IMR-90 (cell line): Measurements from ENCODE around the gene MMP23B. TPM values are rescaled to one million over a fixed set of nuclear protein-coding genes. Genes with fewer than 3 reads are reported as not detected.
"Not testable (repeated sequence)": the region's sequence is repeated elsewhere in the genome, so short reads cannot be mapped to it uniquely, and the experiment has no call there.

ENCODE experiments used
- ATAC-seq: fragments of 200-7000 bp; cut with Tn5 transposase; 2 replicates; pipeline ENCODE4 v1.9.1; 2020; ENCODE audit warnings: low read depth, mild to moderate bottlenecking, moderate library complexity
- BruUV-seq: library from RNA; stranded (reverse); fragments of 400-500 nt; replicated peaks from 2 replicates; lab custom pipeline; 2021; lab: Mats Ljungman, UMichigan
- CTCF ChIA-PET: fragments of 300-600 bp; formaldehyde crosslinking; extraction: SDS; loops from one replicate; lab custom pipeline; 2021; ENCODE audit warnings: antibody characterized with exemption; lab: Yijun Ruan, JAX
- POLR2A ChIA-PET: fragments of 300-600 bp; sonication (Branson Sonifier 250); formaldehyde crosslinking; loops from one replicate; lab custom pipeline; 2022; ENCODE audit warnings: antibody characterized with exemption; ENCODE audit not compliant: unreplicated experiment; lab: Charles Lee
- DNase-seq: peaks from one replicate; pipeline ENCODE4 v3.0.0; 2013
- H2AFZ ChIP-seq: replicated peaks from 2 replicates; pipeline ENCODE3; 2013; ENCODE audit warnings: low read length, mild to moderate bottlenecking; ENCODE audit not compliant: poor library complexity
- H2AK5ac ChIP-seq: 2 replicates; pipeline ENCODE4 v1.6.1; 2013; ENCODE audit warnings: low read depth, low read length, inconsistent platforms
- H2AK9ac ChIP-seq: replicated peaks from 2 replicates; pipeline ENCODE3; 2013; ENCODE audit warnings: mild to moderate bottlenecking, low read depth, low read length, moderate library complexity; ENCODE audit not compliant: poor library complexity
- H2BK120ac ChIP-seq: 2 replicates; pipeline ENCODE4 v1.6.1; 2013; ENCODE audit warnings: low read depth, low read length, inconsistent platforms
- H2BK15ac ChIP-seq: 3 replicates; pipeline ENCODE4 v1.6.1; 2013; ENCODE audit warnings: low read depth, low read length, inconsistent platforms
- H2BK20ac ChIP-seq: 2 replicates; pipeline ENCODE4 v1.6.1; 2013; ENCODE audit warnings: low read depth, mild to moderate bottlenecking, inconsistent platforms, low read length, moderate library complexity
- H2BK5ac ChIP-seq: 2 replicates; pipeline ENCODE4 v1.6.1; 2013; ENCODE audit warnings: mild to moderate bottlenecking, low read depth, low read length, inconsistent platforms; ENCODE audit not compliant: poor library complexity, severe bottlenecking
- H3K14ac ChIP-seq: replicated peaks from 2 replicates; pipeline ENCODE4 v1.6.1; 2013; ENCODE audit warnings: low read depth, low read length, inconsistent platforms
- H3K18ac ChIP-seq: 2 replicates; pipeline ENCODE4 v1.6.1; 2013; ENCODE audit warnings: low read depth, low read length, control low read depth
- H3K23ac ChIP-seq: 2 replicates; pipeline ENCODE4 v1.6.1; 2013; ENCODE audit warnings: low read depth, low read length, inconsistent platforms
- H3K27ac ChIP-seq: 2 replicates; pipeline ENCODE4 v1.5.1; 2013; ENCODE audit warnings: mild to moderate bottlenecking, control low read depth, low read length; ENCODE audit not compliant: insufficient read depth
- H3K27me3 ChIP-seq: 2 replicates; pipeline ENCODE4 v1.6.1; 2013; ENCODE audit warnings: low read length; ENCODE audit not compliant: control insufficient read depth, insufficient read depth
- H3K36me3 ChIP-seq: 2 replicates; pipeline ENCODE4 v1.6.1; 2013; ENCODE audit warnings: low read length, mixed read lengths; ENCODE audit not compliant: control insufficient read depth, insufficient read depth
- H3K4ac ChIP-seq: 2 replicates; pipeline ENCODE4 v1.6.1; 2013; ENCODE audit warnings: low read depth, low read length, inconsistent platforms
- H3K4me1 ChIP-seq: 2 replicates; pipeline ENCODE4 v1.6.1; 2013; ENCODE audit warnings: low read length, mixed read lengths; ENCODE audit not compliant: control insufficient read depth, insufficient read depth
- H3K4me2 ChIP-seq: 2 replicates; pipeline ENCODE4 v1.6.1; 2013; ENCODE audit warnings: low read depth, mild to moderate bottlenecking, control low read depth, low read length, moderate library complexity
- H3K4me3 ChIP-seq: 2 replicates; pipeline ENCODE4 v1.5.1; 2013; ENCODE audit warnings: low read depth, mild to moderate bottlenecking, control low read depth, low read length, moderate library complexity; ENCODE audit not compliant: insufficient read depth
- H3K56ac ChIP-seq: 2 replicates; pipeline ENCODE4 v1.6.1; 2013; ENCODE audit warnings: low read length, inconsistent platforms; ENCODE audit not compliant: insufficient read depth; ENCODE audit errors: extremely low read depth
- H3K79me1 ChIP-seq, 2 experiments: 2 replicates each; pipeline ENCODE4 v1.6.1; 2013; ENCODE audit warnings: low read length in 2 of 2, inconsistent platforms in 1 of 2, low read depth in 1 of 2
- H3K9ac ChIP-seq: 2 replicates; pipeline ENCODE4 v1.6.1; 2013; ENCODE audit warnings: low read depth, low read length, control low read depth
- H3K9me1 ChIP-seq: 2 replicates; pipeline ENCODE4 v1.6.1; 2013; ENCODE audit warnings: low read length, inconsistent platforms; ENCODE audit not compliant: insufficient read depth
- H3K9me3 ChIP-seq: 2 replicates; pipeline ENCODE4 v1.6.1; 2013; ENCODE audit warnings: low read length; ENCODE audit not compliant: control insufficient read depth, insufficient read depth
- H4K20me1 ChIP-seq: 2 replicates; pipeline ENCODE4 v1.6.1; 2013; ENCODE audit warnings: low read length, inconsistent platforms; ENCODE audit not compliant: insufficient read depth
- H4K5ac ChIP-seq: 2 replicates; pipeline ENCODE4 v1.6.1; 2013; ENCODE audit warnings: mild to moderate bottlenecking, low read depth, low read length, control low read depth
- H4K8ac ChIP-seq, 2 experiments: 2 replicates each; pipeline ENCODE4 v1.6.1; 2013; ENCODE audit warnings: low read depth in 2 of 2, low read length in 2 of 2, control low read depth in 1 of 2, inconsistent platforms in 1 of 2
- H4K91ac ChIP-seq: 2 replicates; pipeline ENCODE4 v1.6.1; 2013; ENCODE audit warnings: low read depth, low read length, inconsistent platforms; ENCODE audit not compliant: insufficient read depth
- CEBPB ChIP-seq: IDR thresholded peaks from 2 replicates; pipeline ENCODE4 v1.6.1; 2012; ENCODE audit warnings: low read depth, low read length, improper control_type of control experiment
- CTCF ChIP-seq: conservative IDR thresholded peaks from 2 replicates; pipeline ENCODE4 v1.5.1; 2012; ENCODE audit warnings: mild to moderate bottlenecking, low read depth, low read length, improper control_type of control experiment
- POLR2A ChIP-seq: IDR thresholded peaks from 2 replicates; pipeline ENCODE4 v1.6.1; 2012; ENCODE audit warnings: mild to moderate bottlenecking, low read depth, low read length
- WGBS, 2 experiments: methylation state at CpG; one replicate each; pipeline versions ENCODE4 v1.1.5 to v1.1.7; 2013; ENCODE audit warnings: missing lambda C conversion rate in 2 of 2; ENCODE audit not compliant: insufficient read length in 1 of 2; ENCODE audit errors: extremely low coverage in 2 of 2; 5-methylcytosine and 5-hydroxymethylcytosine counted together
- dilution Hi-C: fragments of 300-500 bp; cut with HindIII; formaldehyde crosslinking; loops from one replicate; pipeline ENCODE4 v1.14.3; 2018; ENCODE audit warnings: low sequenced_read_pairs; ENCODE audit not compliant: unreplicated experiment
- in situ Hi-C: fragments of 300-500 bp; cut with MboI; formaldehyde crosslinking; loops from 3 replicates; pipeline ENCODE4 v1.14.3; 2019; ENCODE audit warnings: low sequenced_read_pairs, inconsistent platforms, mixed read lengths
- intact Hi-C: fragments of 100-400 bp; cut with micrococcal nuclease; formaldehyde crosslinking; loops from 2 replicates; pipeline ENCODE4 v1.10.0; 2022
- polyA plus RNA-seq, 3 experiments: library from polyadenylated mRNA; depleted of rRNA; stranded (reverse); fragments of >200 nt; gene quantifications; 2 replicates each; pipeline ENCODE4 v1.2.3, GENCODE V29; 2012; ENCODE audit warnings: low replicate concordance in 1 of 3
- total RNA-seq: library from RNA; depleted of rRNA; stranded (reverse); fragments of >200 nt; gene quantifications from 2 replicates; pipeline ENCODE4 v1.2.3, GENCODE V29; 2012

MMP23B gene
- total and polyA plus RNA-seq, 2 of the 4 experiments (the other 2 are of a cell fraction): 1.1 to 5.4 TPM

- peak; percentile 97 for DNase-seq
Measured at GRCh38 chr1:1658583-1659549, 26.9 kb downstream of the MMP23B start, which contains the start of gene CDK11B. Gene CDK11B, minus strand, starts transcription at chr1:1659004. Its CDS starts 1,519 bp downstream, at chr1:1657485.

More at GRCh38 chr1:1658583-1659549, 26.9 kb downstream of the MMP23B start, which contains the start of gene CDK11B:
- H3K4me2 ChIP-seq: peak within 1 kb of the TSS; percentile 34
- H3K23ac ChIP-seq: peak within 1 kb of the TSS; percentile 98; the same call in 1 of the 2 replicates
- in situ Hi-C loops, POLR2A ChIA-PET, H3K27me3 ChIP-seq, H3K4me1 ChIP-seq, H3K79me1 ChIP-seq, H3K9me3 ChIP-seq, dilution Hi-C loops, H3K9me1 ChIP-seq, BruUV-seq, H4K20me1 ChIP-seq: not testable (repeated sequence)
- H3K36me3 ChIP-seq: peaks cover 21% of the 10 kb centered on the region
- peak within 1 kb of the TSS; percentile 84; the same call in 1 of the 2 replicates for H2BK20ac ChIP-seq
- H2AK9ac ChIP-seq: peak within 1 kb of the TSS; percentile 82
- H2BK5ac ChIP-seq: peak within 1 kb of the TSS; percentile 99
- peak within 1 kb of the TSS; percentile 87 for H4K5ac ChIP-seq
- peak within 1 kb of the TSS; percentile 100 for H4K91ac ChIP-seq
- H3K18ac ChIP-seq: peak within 1 kb of the TSS; percentile 68
- peak within 1 kb of the TSS; percentile 97 for H2AFZ ChIP-seq
- H3K27ac ChIP-seq: peak within 1 kb of the TSS; percentile 97
- peak within 1 kb of the TSS; percentile 90 for H3K4ac ChIP-seq
- TF ChIP-seq POLR2A (peak; percentile 55; the same call in 1 of the 2 replicates), CEBPB (0 out of 2 replicates have a peak, but pooled peaks have one; percentile 20), CTCF (peak; percentile 10; the same call in 1 of the 2 replicates)
- CTCF ChIA-PET: interaction anchor here (0.6 kb wide), 1 partner anchor 284 kb away, joined by 4 read pairs; the partner anchor contains the start of gene AURKAIP1
- peak within 1 kb of the TSS; percentile 57 for H3K4me3 ChIP-seq
- intact Hi-C loops: loop anchor here (2.0 to 5.0 kb wide), 2 partner anchors 44 to 82 kb away; partner anchors contain the start of gene MIB2
- ATAC-seq: peak; percentile 93
- WGBS, 2 experiments: 0% methylated on average over 26 of the region's 96 CpGs; no CpG with 5 or more reads in 1 of the 2 experiments
- peak within 1 kb of the TSS; percentile 99; the same call in 1 of the 2 replicates for H3K14ac ChIP-seq
- H3K56ac ChIP-seq: peak within 1 kb of the TSS; percentile 99
- peak within 1 kb of the TSS; percentile 50; the same call in 1 of the 2 replicates for H2AK5ac ChIP-seq
- H4K8ac ChIP-seq: peak within 1 kb of the TSS; percentile 69 to 100
- peak within 1 kb of the TSS; percentile 87; the same call in 1 of the 3 replicates for H2BK15ac ChIP-seq
- peak within 1 kb of the TSS; percentile 93 for H2BK120ac ChIP-seq
- peak within 1 kb of the TSS; percentile 90 for H3K9ac ChIP-seq
